ENCODE results near the gene ANK3.

ANK3 gene

GRCh38 chr10:60389413-60390025 is at the start of gene ANK3:
TSS of gene ANK3 (minus strand) at chr10:60389875. CDS start at chr10:60389538, 337 bp downstream.
- no peak for FAIRE-seq

GRCh38 chr10:60434418-60435046 is 44.9 kb upstream of the ANK3 start:
- FAIRE-seq, result peak; percentile 75

- no peak for FAIRE-seq
These were observed 44.0 kb upstream of the ANK3 start for GRCh38 chr10:60433684-60434083.

- no peak for FAIRE-seq
These were observed 41.3 kb upstream of the ANK3 start for GRCh38 chr10:60430836-60431597.

- FAIRE-seq, result no peak
These were observed 40.3 kb upstream of the ANK3 start for GRCh38 chr10:60430017-60430416.

GRCh38 chr10:60429084-60429849 is 39.6 kb upstream of the ANK3 start:
- FAIRE-seq, result no peak

- no peak for FAIRE-seq
These were observed 38.7 kb upstream of the ANK3 start for GRCh38 chr10:60428387-60428737.

- no peak for FAIRE-seq
These were observed 38.2 kb upstream of the ANK3 start for GRCh38 chr10:60427709-60428386.

- FAIRE-seq, result no peak
These were observed 37.5 kb upstream of the ANK3 start for GRCh38 chr10:60427148-60427547.

- FAIRE-seq, result no peak
These were observed 36.8 kb upstream of the ANK3 start for GRCh38 chr10:60426425-60426824.

- FAIRE-seq, result no peak
These were observed 35.9 kb upstream of the ANK3 start for GRCh38 chr10:60425392-60426110.

- FAIRE-seq, result no peak
These were observed 35.3 kb upstream of the ANK3 start for GRCh38 chr10:60424971-60425370.

- FAIRE-seq, result no peak
These were observed 34.2 kb upstream of the ANK3 start for GRCh38 chr10:60423920-60424319.

GRCh38 chr10:60422809-60423208 is 33.1 kb upstream of the ANK3 start:
- no peak for FAIRE-seq

- FAIRE-seq, result no peak
These were observed 31.6 kb upstream of the ANK3 start for GRCh38 chr10:60420991-60421894.

GRCh38 chr10:60419249-60419648 is 29.6 kb upstream of the ANK3 start:
- FAIRE-seq, result no peak

GRCh38 chr10:60417901-60418300 is 28.2 kb upstream of the ANK3 start:
- FAIRE-seq, result no peak

- no peak for FAIRE-seq
These were observed 27.3 kb upstream of the ANK3 start for GRCh38 chr10:60417024-60417423.

GRCh38 chr10:60414877-60415585 is 25.4 kb upstream of the ANK3 start:
- no peak for FAIRE-seq

GRCh38 chr10:60414111-60414510 is 24.4 kb upstream of the ANK3 start:
- no peak for FAIRE-seq

Data from TTC549 (cell line).